Gastroesophageal sphincter (tissue), 3 donors: Measurements from ENCODE around the gene CCR7.

Experiments
- CTCF ChIP-seq, 4 experiments: fragments of 200-600 bp in 2 of 4; fragments of 450-650 bp in 2 of 4; sonication (generic) in 1 of 4; IDR thresholded peaks; one replicate each; pipeline ENCODE4 v1.5.1; 2017 to 2019; ENCODE audit warnings: antibody characterized with exemption in 4 of 4, mild to moderate bottlenecking in 2 of 4, moderate library complexity in 2 of 4
- POLR2A ChIP-seq, 2 donors: fragments of 450-650 bp; IDR thresholded peaks; one replicate each; pipeline ENCODE4 v1.6.1; 2017; ENCODE audit warnings: antibody characterized with exemption in 2 of 2, mild to moderate bottlenecking in 2 of 2, moderate library complexity in 1 of 2
- POLR2AphosphoS5 ChIP-seq: sonication (generic); formaldehyde crosslinking; IDR thresholded peaks from one replicate; pipeline ENCODE4 v1.6.1; 2017; ENCODE audit warnings: antibody characterized with exemption

GRCh38 chr17:40532520-40533253, 32.6 kb downstream of the CCR7 start:
- TF ChIP-seq CTCF (IDR thresholded peaks at IDR 0.05) (no peak), POLR2AphosphoS5 (no peak), POLR2A (IDR thresholded peaks at IDR 0.05) (no peak)
